ENCODE results near the gene RASGEF1C.

GRCh38 chr5:180222056-180222455 lies 13.0 kb upstream of the RASGEF1C start:
- TF ChIP-seq POLR2AphosphoS5 (IDR thresholded peaks at IDR 0.05; ENCODE audit: low read depth) = no peak
- no peak for TF ChIP-seq ZNF462 (CRISPR knock-in tag; IDR thresholded peaks at IDR 0.05)
- TF ChIP-seq REST (IDR thresholded peaks at IDR 0.05; ENCODE audit: unreplicated experiment) = no peak
- no peak for TF ChIP-seq EZH2 (IDR thresholded peaks at IDR 0.05; ENCODE audit: low read depth, unreplicated experiment)
- no peak for TF ChIP-seq CTCF (conservative IDR thresholded peaks at IDR 0.05; ENCODE audit: low read depth in 2 of 2)
- TF ChIP-seq CREB1 (CRISPR knock-in tag; IDR thresholded peaks at IDR 0.05; ENCODE audit: low read depth) = no peak
- TF ChIP-seq EZH2phosphoT487 (IDR thresholded peaks at IDR 0.05; ENCODE audit: unreplicated experiment) = no peak
- TF ChIP-seq JUNB (IDR thresholded peaks at IDR 0.05; ENCODE audit: unreplicated experiment) = no peak

All from GM23338 (cell line).